HG02678 (cell line): ENCODE data around the gene ZDHHC17.
A peak's percentile ranks its signal among the peaks of the same experiment; 100 is the strongest.
"Not testable (repeated sequence)": the region's sequence is repeated elsewhere in the genome, so short reads cannot be mapped to it uniquely, and the experiment has no call there.

ENCODE experiments used
- ATAC-seq: cut with Tn5 transposase; IDR thresholded peaks from one replicate; pipeline ENCODE4 v1.9.1; 2021; ENCODE audit warnings: mild to moderate bottlenecking, moderate library complexity; ENCODE audit not compliant: unreplicated experiment

Gene ZDHHC17

GRCh38 chr12:76763746-76764675, at the start of gene ZDHHC17:
TSS of gene ZDHHC17 (plus strand) at chr12:76764115. CDS start at chr12:76764237, 122 bp downstream.
- ATAC-seq = peak; percentile 90

DNA sequence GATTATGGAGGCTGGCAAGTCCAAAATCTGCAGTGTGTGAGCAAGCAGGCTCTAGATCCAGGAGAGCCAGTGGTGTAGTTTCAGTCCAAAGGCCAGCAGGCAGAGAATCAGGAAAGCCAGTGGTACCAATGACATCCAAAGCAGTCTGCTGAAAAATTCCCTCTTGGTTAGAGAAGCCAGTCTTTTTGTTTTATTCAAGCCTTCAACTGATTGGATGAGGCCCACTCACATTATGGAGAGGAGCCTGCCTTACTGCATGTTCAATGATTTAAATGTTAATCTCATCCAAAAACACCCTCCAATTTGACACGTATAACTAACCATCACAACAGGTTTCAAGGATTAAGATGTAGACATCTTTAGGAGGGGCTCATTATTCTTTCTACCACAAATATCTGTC, 49.5 kb upstream of the ZDHHC17 start:
- ATAC-seq = no peak

GRCh38 chr12:76714861-76715260, 49.1 kb upstream of the ZDHHC17 start:
- no peak for ATAC-seq

DNA sequence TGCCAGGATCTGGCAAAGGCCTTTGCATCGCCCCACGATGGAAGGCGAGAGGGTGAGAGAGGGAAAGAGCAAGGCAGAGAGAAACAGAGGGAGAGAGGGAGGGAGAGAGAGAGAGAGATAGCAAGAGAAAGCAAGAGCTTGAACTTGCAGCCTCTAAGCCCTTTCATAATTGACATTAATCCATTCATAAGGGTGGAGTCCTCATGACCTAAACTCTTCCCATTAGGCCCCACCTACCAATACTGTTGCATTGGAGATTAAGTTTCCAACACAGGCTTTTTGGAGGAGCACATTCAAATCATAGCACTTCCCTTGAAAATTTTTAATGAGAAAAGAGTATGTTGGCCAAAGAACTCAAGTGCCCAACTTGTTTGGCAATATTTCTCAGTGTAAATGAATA, 48.6 kb upstream of the ZDHHC17 start:
- no peak for ATAC-seq

DNA sequence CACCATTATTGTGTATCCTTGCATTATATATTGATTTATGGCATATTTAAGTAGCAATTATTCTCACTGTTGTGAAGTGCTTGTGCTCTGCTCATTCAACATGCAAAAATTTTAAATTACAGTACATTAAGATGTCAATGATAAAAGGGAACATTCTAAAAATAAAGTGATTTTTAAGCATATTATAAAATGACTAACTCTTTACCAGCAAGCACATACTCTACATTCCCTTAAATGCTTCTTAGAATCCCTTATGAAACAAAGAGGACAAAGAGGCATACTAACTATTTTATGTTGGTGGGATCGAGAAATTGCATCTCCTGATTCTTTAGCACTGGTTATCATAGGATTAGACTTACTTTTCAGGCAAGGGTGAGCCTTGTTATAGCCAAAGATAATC, 46.6 kb upstream of the ZDHHC17 start:
- ATAC-seq = no peak

- ATAC-seq = no peak
These were observed 44.5 kb upstream of the ZDHHC17 start for GRCh38 chr12:76719171-76720041.

DNA sequence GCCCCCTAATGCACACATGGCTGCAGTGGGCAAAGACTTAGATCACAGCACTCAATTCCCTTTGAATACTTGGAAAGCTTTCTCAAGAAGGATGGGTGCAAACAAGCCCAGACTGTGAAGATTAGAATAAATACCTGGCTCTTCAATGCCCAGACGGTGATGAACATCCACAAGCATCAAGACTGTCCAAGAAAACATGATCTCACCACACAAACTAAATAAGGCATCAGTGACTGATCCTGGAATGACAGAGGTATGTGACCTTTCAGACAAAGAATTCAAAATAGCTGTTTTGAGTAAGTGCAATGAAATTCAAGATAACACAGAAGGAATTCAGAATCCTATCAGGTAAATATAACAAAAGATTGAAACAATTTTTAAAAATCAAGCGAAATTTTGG, 43.8 kb upstream of the ZDHHC17 start:
- ATAC-seq = no peak

DNA sequence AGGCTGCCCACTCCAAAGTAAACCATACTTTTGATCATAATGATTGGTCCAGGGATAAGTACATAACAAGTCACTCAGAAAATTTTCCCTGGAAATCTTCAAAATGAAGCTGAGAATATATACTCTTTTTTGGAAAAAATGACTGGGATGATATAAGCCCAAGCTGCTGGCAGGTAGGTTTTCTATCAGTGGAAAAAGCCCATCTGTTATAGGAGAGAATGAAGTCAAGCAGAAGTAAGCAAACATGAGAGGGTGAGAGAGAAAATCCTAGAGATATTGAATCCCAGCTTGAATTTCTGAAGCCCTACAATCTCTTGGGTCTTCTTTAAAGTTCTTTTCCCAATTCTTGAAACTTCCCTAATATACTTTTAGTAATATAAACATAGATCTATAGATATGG, 37.3 kb upstream of the ZDHHC17 start:
- no peak for ATAC-seq

GRCh38 chr12:76732188-76732587, 31.7 kb upstream of the ZDHHC17 start:
- ATAC-seq = not testable (repeated sequence)

DNA sequence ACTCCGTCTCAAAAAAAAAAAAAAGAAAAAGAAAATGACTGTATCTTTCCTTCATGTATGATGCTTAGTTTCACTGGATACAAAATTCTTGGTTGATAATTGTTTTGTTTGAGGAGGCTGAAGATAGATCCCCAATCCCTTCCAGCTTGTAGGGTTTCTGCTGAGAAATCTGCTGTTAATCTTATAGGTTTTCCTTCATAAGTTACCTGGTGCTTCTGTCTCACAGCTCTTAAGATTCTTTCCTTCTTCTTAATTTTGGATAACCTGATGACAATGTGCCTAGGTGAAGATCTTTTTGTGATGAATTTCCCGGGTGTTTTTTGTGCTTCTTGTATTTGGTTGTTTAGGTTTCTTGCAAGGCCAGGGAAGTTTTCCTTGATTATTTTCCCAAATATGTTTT, 26.2 kb upstream of the ZDHHC17 start:
- ATAC-seq = not testable (repeated sequence)

DNA sequence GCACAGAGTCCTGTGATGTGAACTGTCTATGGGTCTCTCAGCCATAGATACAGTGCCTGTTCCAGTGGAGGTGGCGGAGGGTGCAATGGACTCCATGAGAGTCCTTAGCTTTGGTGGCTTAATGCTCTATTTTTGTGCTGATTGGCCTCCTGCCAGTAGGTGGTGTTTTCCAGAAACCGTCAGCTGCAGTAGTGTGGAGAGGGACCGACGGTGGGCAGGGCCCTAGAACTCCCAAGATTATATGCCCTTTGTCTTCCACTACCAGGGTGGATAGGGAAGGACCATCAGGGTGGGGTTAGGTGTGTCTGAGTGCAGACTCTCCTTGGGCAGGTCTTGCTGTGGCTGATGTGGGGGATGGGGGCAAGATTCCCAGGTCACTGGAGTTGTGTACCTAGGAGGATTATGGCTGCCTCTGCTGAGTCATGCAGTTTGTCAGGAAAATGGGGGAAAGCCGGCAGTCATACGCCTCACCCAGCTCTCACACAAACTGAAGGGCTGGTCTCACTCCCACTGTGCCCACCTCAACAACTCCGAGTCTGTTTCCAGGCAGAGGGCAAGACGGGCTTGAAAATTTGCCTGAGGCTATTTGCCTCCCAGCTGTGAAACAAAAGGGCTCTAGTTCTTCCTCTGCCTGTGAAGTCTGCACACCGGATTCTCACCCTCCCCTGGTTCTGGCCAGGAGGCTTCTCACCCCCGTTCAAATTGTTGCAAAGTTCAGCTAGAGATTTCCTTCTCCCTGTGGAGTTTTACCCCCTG, 24.9 kb upstream of the ZDHHC17 start:
- no peak for ATAC-seq

DNA sequence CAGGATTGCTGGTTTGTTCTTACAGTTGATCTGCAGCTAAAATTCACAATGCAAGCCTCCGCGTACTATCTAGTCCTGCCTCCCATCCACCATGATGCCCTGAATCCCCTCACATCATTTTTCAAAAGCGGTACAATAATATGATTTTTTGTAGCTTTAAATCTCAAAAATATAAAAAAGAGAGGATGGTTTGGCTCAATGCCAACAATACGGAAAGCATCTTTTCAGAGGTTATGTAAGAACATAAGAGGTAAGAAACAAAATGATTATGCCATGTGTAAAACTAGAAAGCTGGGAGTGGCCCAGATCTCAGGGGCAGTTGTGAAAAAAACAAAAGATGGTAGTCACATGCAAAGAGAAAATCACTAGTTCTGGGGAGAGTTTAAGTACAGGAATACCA, 24.0 kb upstream of the ZDHHC17 start:
- no peak for ATAC-seq

GRCh38 chr12:76740501-76740900, 23.4 kb upstream of the ZDHHC17 start:
- ATAC-seq = no peak

GRCh38 chr12:76745343-76745742, 18.6 kb upstream of the ZDHHC17 start:
- no peak for ATAC-seq

DNA sequence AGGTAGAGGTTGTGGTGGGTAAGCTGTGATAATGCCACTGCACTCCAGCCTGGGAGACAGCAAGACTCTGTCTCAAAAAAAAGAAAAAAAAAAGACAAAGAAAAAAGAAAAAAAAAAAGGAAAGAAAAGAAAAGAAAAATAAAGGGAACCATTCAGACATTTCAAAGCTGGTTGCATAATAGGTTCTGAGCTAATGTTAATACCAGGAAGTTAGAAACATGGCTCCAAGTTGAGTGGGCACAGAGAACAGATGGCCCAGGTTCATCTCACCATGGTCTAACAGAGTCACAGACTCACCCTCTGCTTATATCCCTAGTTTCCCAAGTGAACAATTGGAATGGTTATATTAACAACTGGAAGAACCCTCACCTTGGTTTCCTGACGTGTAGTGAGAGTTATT, 17.4 kb upstream of the ZDHHC17 start:
- ATAC-seq = no peak

DNA sequence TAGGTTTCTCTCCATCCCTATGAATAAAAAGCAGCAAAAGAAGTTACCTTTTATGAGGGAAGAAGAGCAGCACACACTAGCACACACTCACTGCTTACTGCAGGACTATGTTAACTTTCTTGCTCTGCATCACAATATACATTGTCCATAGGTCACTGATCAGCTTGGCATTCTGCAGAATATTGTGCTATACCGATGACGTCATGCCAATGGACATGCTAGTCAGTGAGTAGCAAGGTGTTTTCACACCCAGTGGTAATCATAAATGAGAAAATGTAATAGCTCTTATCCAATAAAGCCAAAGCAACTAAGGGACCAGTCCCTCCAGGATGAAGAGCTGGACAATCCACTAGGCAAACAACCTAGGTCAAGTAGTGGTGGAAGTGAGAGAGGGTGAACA, 16.7 kb upstream of the ZDHHC17 start:
- no peak for ATAC-seq

DNA sequence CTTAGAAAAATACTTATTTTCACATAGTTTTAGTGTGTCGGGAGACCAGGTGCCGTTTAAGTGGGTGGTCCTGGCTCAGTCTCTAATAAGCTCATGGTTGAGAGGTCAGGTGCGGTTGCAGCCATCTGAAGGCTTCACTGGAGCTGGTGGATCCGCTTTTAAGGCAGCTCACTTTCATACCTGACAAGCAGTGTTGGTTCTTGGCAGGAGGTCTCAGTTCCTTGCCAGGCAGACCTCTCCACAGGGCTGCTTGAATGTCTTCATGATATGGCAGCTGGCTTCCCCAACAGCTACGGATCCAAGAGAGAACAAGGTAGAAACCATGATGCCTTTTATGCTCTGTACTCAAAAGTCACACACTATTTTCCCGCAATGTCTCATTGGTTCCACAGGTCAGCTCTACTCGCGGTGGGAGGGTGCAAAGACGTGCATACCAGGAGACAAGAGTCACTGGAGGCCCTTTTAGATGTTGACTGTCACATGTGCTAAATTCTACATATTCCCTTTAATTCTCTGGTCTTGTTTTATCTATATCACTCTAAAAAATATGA, 8.0 kb upstream of the ZDHHC17 start:
- no peak for ATAC-seq

DNA sequence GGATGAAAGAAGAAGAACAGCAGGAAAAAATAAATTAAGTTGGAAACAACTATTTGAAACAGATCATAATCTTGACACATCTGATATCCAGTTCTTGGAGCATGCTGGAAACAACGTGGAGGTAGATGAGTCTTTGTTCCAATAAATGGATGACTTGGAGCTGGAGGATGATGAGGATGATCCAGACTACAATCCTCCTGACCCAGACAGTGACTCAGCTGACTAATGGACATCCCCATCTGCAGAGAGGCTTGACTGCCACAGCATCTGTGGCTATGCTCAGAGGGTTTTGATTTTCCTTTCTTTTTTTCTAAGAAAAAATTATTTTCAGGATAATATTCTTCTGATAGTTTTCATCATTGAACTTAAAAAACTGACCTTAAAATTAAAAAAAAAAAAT, 6.2 kb upstream of the ZDHHC17 start:
- no peak for ATAC-seq

- ATAC-seq = no peak
These were observed 1.3 kb upstream of the ZDHHC17 start for GRCh38 chr12:76762601-76762980.

DNA sequence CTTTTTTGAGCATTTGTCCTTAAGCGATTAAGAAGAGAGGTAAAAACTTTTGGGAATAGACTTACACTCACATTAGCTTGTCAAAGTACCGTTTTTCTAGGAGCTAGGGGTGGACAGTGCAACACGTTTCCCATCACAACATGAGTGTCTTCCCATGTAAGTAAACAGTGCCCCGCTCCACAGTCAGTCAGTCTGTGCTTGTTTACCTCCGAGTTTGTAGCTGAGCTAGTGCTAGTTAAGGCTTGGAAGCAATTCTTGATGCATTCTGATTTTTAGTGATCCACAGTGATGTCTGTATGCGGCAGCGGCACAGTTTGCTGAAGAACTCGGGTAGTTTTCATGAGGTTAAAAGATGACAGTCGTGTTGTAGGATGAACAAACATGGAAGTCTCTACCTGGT, 941 bp downstream of the ZDHHC17 start:
- no peak for ATAC-seq

GRCh38 chr12:76765598-76765997, 1.7 kb downstream of the ZDHHC17 start:
- ATAC-seq = no peak
